Activated CD4-positive, alpha-beta T cell treated with anti-CD3 and anti-CD28 coated beads, Interleukin-2, amount 50 U/mL, for 16 hours (primary cell): ENCODE measurements around the gene ZBTB11.
"Not testable (repeated sequence)": the region's sequence is repeated elsewhere in the genome, so short reads cannot be mapped to it uniquely, and the experiment has no call there.

Experiments used
- DNase-seq: peaks from one replicate; pipeline ENCODE4 v3.0.0-alpha.2; 2020

Gene ZBTB11

DNA sequence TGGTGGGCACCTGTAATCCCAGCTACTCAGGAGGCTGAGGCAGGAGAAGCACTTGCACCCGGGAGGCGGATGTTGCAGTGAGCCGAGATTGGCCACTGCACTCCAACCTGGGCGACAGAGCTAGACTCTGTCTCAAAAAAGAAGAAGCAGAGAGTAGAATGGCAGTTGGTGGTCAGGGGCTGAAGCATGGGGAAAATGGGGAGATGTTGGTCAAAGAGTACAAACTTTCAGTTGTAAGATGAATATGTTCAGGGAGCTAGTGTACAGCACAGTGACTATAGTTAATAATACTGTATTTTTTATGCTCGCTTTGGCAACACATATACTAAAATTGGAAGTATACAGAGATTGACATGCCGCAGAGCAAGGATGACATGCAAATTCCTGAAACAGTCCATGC is 61.4 kb downstream of the ZBTB11 start:
- DNase-seq, result no peak

DNA sequence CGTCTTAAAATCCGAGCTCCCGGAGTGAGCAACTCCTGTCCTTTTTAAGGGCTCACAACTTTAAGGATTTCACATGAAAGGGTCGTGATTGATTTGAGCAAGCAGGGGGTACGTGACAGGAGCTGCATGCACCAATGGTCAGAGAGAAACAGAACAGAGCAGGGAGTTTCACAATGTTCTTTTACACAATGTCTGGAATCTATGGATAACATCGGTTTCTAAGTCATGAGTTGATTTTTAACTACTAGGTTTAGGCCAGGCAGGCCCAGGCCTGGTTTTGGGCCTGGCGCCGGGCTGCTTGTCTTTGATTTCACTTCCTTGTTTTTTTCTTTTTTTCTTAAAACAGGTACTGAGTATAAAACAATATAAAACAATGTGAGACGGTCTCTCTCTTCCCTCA is 63.9 kb downstream of the ZBTB11 start:
- DNase-seq, result not testable (repeated sequence)

DNA sequence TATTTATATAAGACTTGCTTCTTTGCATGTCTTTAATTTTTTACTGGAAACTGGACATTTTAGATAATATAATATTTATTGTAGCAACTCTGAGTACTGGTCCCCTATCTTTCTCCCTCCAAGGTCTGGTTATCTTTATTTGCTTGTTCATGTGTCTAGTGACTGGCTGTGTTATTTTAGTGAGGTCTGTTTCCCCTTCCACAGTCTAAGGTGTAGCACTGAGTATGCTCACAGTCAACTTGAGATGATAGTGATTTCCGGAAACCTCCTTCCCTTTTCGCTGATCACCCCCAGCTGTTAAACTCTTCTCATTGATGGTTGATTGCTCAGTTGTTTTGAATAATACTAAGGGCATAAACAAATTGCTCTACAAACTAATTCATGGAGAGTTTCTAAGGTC is 65.9 kb downstream of the ZBTB11 start:
- no peak for DNase-seq

DNA sequence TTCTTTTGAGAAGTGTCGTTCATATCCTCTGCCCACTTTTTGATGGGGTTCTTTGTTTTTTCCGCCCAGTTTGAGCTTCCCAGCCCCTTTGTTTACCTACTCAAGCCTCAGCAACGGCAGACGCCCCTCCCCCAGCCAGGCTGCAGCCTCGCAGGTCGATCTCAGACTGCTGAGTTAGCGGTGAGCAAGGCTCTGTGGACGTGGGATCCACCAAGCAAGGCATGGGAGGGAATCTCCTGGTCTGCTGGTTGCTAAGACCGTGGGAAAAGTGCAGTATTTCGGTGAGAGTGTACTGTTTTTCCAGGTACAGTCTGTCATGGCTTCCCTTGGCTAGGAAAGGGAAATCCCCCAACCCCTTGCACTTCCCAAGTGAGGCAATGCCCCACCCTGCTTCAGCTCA is 71.5 kb downstream of the ZBTB11 start:
- not testable (repeated sequence) for DNase-seq

DNA sequence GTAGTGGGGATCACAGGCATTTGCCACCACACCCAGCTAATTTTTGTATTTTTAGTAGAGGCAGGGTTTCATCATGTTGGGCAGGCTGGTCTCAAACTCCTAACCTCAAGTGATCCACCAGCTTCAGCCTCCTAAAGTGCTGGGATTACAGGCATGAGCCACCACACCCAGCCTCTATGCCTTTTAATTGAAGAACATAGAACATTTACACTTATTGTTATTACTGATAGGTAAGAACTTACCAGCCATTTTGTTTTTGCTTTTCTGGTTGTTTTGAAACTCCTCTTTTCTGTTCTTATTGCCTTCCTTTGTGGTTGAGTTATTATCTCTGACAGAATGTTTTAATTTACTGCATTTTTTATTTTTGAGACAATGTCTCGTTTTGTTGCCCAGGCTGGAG is 73.7 kb downstream of the ZBTB11 start:
- DNase-seq, result no peak

DNA sequence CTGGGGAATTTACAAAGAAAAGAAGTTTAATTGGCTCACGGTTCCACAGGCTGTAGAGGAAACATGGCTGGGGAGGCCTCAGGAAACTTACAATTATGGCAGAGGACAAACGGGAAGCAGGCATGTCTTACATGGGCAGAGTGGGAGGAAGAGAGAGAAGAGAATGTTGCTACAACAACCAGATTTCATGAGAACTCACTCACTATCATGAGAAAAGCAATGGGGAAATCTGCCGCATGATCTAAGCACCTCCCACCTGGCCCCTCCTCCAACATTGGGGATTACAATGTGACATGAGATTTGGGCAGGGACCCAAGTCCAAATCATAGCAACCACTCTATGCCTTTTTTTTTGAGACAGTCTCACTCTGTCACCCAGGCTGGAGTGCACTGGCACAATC is 74.2 kb downstream of the ZBTB11 start:
- no peak for DNase-seq
